Type B pancreatic cell (in vitro differentiated cells): ENCODE results near the gene ANKRD13B. TPM values are rescaled to one million over a fixed set of nuclear protein-coding genes. Genes with fewer than 3 reads are reported as not detected.
A peak's percentile ranks its signal among the peaks of the same experiment; 100 is the strongest.

Source experiments
- DNase-seq: peaks from one replicate; pipeline ENCODE4 v3.0.0; 2021; ENCODE audit warnings: mixed read lengths; ENCODE audit not compliant: unreplicated experiment; ENCODE audit errors: extremely low spot score
- H3K27ac Mint-ChIP-seq: 2 replicates; pipeline ENCODE4 v1.8.0; 2021; ENCODE audit warnings: mild to moderate bottlenecking, mixed read lengths
- H3K27me3 Mint-ChIP-seq: 2 replicates; pipeline ENCODE4 v1.8.0; 2021; ENCODE audit warnings: mixed read lengths
- H3K36me3 Mint-ChIP-seq: 2 replicates; pipeline ENCODE4 v1.8.0; 2021; ENCODE audit warnings: mixed read lengths
- H3K4me1 Mint-ChIP-seq: one replicate; pipeline ENCODE4 v1.8.0; 2021; ENCODE audit warnings: mixed read lengths; ENCODE audit not compliant: unreplicated experiment
- H3K4me3 Mint-ChIP-seq: 2 replicates; pipeline ENCODE4 v1.8.0; 2021; ENCODE audit warnings: mild to moderate bottlenecking, mixed read lengths
- H3K9me3 Mint-ChIP-seq: 2 replicates; pipeline ENCODE4 v1.8.0; 2021; ENCODE audit warnings: mixed read lengths
- CTCF ChIP-seq: fragments of 200-600 bp; sonication (generic); conservative IDR thresholded peaks from 2 replicates; pipeline ENCODE4 v1.5.0; 2021; ENCODE audit warnings: antibody characterized with exemption, mild to moderate bottlenecking
- total RNA-seq: library from RNA; stranded (reverse); gene quantifications from 2 replicates; pipeline ENCODE4 v1.2.1, GENCODE V29; 2021; ENCODE audit warnings: low replicate concordance

The ANKRD13B gene
- total RNA-seq, 1 donor from 2014 or later, result 50.5 TPM

GRCh38 chr17:29595107-29595942 is 2.4 kb downstream of the ANKRD13B start:
- DNase-seq, result no peak
- no peak for TF ChIP-seq CTCF
- Mint-ChIP-seq H3K9me3 (no peaks in the 10 kb centered on the region), H3K36me3 (no peaks in the 10 kb centered on the region), H3K4me1 (peaks cover 47% of the 10 kb centered on the region), H3K27me3 (no peaks in the 10 kb centered on the region), H3K27ac (no peak overlapping the region), H3K4me3 (peak overlapping the region; percentile 87)

- Mint-ChIP-seq H3K36me3 (no peaks in the 10 kb centered on the region), H3K9me3 (no peaks in the 10 kb centered on the region), H3K27me3 (no peaks in the 10 kb centered on the region), H3K27ac (no peak overlapping the region), H3K4me3 (no peak overlapping the region), H3K4me1 (peaks cover 40% of the 10 kb centered on the region)
- DNase-seq, result no peak
- TF ChIP-seq CTCF, result no peak
These were observed 3.2 kb downstream of the ANKRD13B start for GRCh38 chr17:29595943-29596774.

- no peak for DNase-seq
- no peak for TF ChIP-seq CTCF
- no peaks in the 10 kb centered on the region for H3K9me3 Mint-ChIP-seq
- no peaks in the 10 kb centered on the region for H3K36me3 Mint-ChIP-seq
- peak overlapping the region; percentile 6 for H3K27ac Mint-ChIP-seq
- H3K4me1 Mint-ChIP-seq, result peaks cover 40% of the 10 kb centered on the region
- H3K27me3 Mint-ChIP-seq, result no peaks in the 10 kb centered on the region
- H3K4me3 Mint-ChIP-seq, result peak overlapping the region; percentile 52
These were observed 3.9 kb downstream of the ANKRD13B start for GRCh38 chr17:29596811-29597210.

- Mint-ChIP-seq H3K27me3 (no peaks in the 10 kb centered on the region), H3K9me3 (no peaks in the 10 kb centered on the region), H3K4me3 (peak overlapping the region; percentile 52), H3K27ac (peak overlapping the region; percentile 6), H3K4me1 (peaks cover 34% of the 10 kb centered on the region), H3K36me3 (no peaks in the 10 kb centered on the region)
- no peak for DNase-seq
- TF ChIP-seq CTCF, result no peak
These were observed 4.6 kb downstream of the ANKRD13B start for GRCh38 chr17:29597361-29598172.

GRCh38 chr17:29603109-29603674 is 10.3 kb downstream of the ANKRD13B start:
- Mint-ChIP-seq H3K4me3 (no peak overlapping the region), H3K36me3 (peaks cover 5% of the 10 kb centered on the region), H3K9me3 (no peaks in the 10 kb centered on the region), H3K27ac (no peak overlapping the region), H3K27me3 (no peaks in the 10 kb centered on the region), H3K4me1 (peaks cover 17% of the 10 kb centered on the region)
- no peak for TF ChIP-seq CTCF
- no peak for DNase-seq
